Islet of Langerhans (tissue), 1 donor: Measurements from ENCODE around the gene ARRDC2.
"Not testable (repeated sequence)": the region's sequence is repeated elsewhere in the genome, so short reads cannot be mapped to it uniquely, and the experiment has no call there.

Experiments
- FAIRE-seq: peaks from one replicate; lab custom pipeline; 2011; peaks lifted over from hg19 to GRCh38; lab: Jason Lieb, UNC

Gene ARRDC2

GRCh38 chr19:18007917-18008673, at the start of gene ARRDC2:
Gene ARRDC2, plus strand, starts transcription at chr19:18008170. Its CDS starts 141 bp downstream, at chr19:18008311.
- no peak for FAIRE-seq

- FAIRE-seq: no peak
These were observed 43.9 kb upstream of the ARRDC2 start for GRCh38 chr19:17963936-17964691.

DNA sequence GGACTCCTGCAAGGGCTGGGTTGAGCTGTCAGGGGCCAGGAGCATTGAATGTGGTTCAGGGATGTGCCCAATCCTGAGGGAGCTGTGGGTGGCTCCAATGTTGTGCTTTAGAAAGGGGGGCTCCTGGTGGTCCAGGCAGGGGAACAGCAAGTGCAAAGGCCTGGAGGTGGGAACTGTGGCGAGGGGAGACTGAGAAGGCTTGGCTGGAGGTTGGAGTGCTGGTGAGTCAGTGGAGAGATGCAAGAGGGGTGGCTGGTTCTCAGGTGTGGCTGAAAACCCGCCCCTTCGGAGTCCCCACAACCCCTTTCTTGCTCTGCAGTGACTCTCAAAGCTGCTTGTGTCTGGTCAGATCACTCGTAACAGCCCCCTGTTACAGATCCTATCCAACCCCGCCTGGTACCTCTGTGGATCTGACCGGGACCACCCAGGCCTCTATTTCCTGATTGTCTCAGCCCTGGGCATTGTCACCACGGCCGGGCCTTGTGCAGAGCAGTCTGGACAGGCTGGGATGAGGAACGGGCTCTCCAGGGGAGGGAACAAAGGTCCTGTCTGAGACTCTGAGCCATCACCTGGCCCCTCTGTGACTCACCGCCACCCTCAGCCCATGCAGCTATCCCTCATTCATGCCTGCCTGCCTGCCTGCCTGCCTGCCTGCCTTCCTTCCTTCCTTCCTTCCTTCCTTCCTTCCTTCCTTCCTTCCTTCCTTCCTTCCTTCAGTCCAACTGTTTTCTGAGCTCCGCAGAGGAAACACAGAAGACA, 42.4 kb upstream of the ARRDC2 start:
- FAIRE-seq: no peak

DNA sequence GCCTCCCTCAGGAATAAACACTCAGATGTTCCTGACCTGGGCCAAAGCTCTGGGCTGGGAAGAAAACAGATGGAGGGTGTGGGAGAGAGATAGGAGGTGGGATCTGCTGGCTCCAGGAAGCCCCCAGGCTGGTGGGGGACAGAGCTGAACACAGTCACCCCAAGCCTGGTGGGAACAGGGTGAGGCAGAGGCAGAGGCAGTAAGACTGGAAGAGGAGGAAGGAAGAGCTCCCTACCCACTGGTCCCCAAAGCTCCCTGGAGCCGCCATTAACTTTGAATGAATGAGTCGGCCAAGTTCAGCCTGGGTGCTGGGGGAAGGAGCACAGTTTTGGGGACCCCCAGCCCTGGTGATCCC, 41.9 kb upstream of the ARRDC2 start:
- no peak for FAIRE-seq

DNA sequence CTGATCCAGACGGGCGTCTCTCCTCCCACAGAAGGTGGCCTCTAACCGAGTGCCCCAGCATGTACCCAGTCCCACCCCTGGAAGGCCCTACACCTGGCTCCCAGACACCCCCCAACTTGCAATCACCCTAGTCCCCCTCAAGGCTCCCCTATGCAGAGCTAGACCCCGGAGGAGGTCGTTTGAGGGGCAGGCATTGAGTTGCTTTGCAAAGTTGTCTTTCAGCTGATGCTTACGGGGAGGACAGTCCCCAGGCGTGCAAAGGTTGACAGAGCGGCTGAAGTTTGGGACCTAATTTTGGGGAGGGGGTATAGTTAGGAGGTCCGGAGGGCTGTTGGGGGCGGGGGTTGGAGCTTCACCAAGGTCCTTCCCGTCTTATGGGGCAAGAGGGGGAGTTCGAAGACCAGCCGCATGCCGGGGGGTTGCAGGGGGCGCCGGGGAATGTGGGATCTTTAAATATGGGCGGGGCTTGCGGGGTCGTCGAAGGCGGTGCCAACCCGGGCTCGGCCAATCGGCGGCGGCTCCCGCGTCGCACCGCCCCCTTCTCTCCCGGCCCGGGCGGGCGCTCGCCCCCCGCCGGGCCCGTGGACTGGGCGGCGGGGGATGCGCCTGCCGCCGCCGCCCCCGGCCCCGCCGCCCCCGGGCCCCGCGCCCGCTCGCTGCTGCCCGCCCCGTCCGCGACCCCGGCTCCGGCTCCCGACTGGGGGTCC, 41.3 kb upstream of the ARRDC2 start, which contains the start of gene KCNN1:
KCNN1 (plus strand) TSS at position 558 of the 707 bp plus-strand sequence. CDS start 6,782 bp downstream, outside the sequence.
- no peak for FAIRE-seq

DNA sequence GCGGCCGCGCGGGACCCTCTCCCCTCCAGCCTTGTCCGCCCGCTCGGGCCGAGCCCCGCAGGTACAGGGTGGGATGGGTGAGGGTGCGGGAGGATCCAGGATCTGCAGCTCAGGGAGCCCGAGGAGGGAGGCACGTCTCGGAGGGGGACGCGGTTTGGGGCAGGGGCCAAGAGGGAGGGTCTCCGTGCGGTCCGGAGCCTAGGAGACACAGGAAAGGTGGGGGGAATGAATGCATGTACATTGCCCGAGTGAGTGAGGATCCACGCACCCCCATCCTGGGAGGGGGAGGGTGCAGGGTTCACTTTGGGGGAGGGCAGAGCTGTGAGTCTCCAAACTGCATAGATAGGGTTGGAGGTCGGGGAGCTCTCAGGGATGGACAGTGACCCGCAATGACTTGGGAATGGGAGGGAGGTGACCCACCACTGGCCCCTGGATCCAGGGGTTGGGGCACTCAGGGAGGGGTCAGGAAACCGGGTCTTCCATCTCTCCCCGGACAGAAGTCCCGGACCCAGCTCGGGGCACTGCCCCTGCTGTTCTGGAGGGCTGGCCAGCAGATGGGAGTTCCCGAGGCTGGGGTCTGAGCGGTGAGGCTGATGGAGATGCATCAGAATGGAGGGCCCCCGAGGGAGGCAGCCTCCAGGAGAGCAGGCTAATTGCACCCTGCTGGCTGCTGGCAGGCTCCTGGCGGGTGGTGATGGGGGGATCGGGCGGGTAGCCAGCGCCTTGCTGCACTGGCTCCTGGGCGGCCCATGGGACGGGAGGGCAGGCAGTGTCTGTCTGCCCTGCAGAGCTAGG, 40.5 kb upstream of the ARRDC2 start:
- FAIRE-seq: no peak

GRCh38 chr19:17968362-17968761, 39.6 kb upstream of the ARRDC2 start:
- no peak for FAIRE-seq

DNA sequence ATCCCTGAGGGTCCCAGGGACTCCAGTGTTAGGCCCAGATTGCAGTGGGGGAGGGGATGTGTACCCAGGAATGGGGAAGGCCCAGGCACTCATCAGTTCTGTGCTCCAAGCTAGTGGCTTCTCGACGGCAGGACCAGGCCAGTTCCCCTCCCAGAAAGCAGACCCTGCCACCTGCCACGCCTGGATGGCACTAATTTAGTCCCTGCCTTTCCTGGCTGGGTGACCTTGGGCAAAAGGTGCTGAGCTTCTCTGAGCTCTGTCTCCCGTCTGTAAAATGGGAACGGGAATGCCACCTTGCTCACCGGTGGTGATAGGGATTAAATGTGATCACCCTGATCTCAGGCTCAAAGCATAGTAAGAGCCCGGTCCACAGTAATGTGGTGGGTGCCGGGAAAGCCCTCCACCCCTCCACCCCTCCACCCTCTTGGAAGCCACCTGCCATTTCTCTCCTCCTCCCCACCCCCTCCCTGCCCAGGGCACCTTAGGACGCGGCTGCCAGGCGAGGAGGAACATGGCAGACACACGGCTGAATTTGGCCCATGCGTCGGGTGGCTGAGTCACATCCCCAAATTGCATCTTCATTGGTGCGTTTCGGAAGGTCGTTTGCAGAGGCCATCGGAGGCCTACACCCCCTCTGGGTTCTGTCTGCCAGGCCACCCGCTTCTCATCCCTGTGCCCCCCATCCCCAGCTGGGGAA, 38.7 kb upstream of the ARRDC2 start:
- no peak for FAIRE-seq

DNA sequence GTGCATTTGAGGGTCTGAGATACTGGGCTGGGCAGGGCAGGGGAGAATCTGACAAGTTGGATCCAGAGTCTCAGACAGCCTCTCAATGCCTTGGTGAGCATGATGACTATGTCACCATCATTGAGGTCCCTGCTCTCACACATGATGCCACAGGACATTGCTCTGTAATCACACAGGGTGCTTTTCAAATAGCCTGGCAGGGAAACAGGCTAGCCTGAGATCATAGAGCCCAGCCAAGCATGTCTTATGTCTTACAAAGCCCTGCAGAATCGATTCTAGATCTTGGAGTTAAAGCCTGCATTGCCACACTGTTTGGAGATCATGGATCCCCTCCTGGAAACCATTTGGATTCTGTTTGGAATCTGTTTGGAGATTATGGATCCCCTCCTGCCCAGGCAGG, 35.7 kb upstream of the ARRDC2 start:
- FAIRE-seq: no peak

DNA sequence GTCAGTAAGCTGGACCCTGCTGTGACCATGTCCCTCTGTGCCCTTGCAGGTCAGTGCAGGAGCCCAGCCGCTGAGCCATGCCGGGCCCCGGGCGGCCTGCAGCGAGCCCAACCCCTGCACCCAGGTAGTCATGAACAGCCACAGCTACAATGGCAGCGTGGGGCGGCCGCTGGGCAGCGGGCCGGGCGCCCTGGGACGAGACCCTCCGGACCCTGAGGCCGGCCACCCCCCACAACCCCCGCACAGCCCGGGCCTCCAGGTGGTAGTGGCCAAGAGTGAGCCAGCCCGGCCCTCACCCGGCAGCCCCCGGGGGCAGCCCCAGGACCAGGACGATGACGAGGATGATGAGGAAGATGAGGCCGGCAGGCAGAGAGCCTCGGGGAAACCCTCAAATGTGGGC, 34.2 kb upstream of the ARRDC2 start:
- no peak for FAIRE-seq

- no peak for FAIRE-seq
These were observed 33.4 kb upstream of the ARRDC2 start for GRCh38 chr19:17974551-17974950.

- FAIRE-seq: no peak
These were observed 32.9 kb upstream of the ARRDC2 start for GRCh38 chr19:17975032-17975431.

DNA sequence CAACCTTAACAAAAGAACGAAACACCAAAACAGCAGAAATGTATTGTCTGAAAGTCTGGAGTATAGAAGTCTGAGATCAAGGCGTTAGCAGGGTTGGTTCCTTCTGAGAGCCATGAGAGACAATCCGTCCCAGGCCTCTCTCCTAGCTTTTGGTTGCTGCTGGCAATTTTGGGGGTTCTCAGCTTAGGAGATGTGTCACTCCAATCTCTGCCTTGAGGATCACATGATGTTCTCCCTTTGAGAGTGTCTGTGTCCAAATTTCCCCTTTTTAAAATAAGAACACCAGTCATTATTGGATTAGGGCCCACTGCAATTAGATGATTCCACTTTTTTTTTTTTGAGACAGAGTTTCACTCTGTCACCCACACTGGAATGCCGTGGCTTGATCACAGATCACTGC, 30.9 kb upstream of the ARRDC2 start:
- no peak for FAIRE-seq

- no peak for FAIRE-seq
These were observed 30.5 kb upstream of the ARRDC2 start for GRCh38 chr19:17977488-17977887.

DNA sequence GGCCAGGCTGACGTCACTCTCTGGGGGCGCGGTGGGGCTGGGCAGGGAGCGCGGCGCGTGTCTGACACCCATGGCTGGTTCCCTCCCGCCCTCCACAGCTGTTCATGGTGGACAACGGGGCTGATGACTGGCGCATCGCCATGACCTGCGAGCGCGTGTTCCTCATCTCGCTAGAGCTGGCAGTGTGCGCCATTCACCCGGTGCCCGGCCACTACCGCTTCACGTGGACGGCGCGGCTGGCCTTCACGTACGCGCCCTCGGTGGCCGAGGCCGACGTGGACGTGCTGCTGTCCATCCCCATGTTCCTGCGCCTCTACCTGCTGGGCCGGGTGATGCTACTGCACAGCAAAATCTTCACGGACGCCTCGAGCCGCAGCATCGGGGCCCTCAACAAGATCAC, 26.4 kb upstream of the ARRDC2 start:
- no peak for FAIRE-seq

DNA sequence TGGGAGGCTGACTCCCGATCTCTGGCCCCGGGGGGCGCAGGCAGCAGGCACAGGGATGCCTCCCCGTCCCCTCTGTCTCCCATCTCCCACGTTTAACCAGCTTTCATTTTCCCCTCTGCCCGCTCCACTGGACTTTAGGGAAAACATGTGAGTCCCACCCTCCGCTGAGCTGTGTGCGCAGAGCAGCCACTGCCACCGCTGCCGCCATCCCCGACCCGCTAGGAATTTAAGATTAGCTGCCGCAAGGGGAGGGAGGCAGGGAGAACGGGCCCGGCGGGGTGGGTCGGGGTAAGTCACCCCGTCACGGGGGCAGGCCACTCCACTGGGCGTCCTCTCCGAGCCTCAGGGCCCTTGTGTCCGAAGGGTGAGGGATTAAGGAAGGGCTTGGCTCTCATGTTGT, 25.5 kb upstream of the ARRDC2 start:
- no peak for FAIRE-seq

GRCh38 chr19:17985037-17985818, 22.7 kb upstream of the ARRDC2 start:
- FAIRE-seq: no peak

GRCh38 chr19:17986569-17986968, 21.4 kb upstream of the ARRDC2 start:
- not testable (repeated sequence) for FAIRE-seq

DNA sequence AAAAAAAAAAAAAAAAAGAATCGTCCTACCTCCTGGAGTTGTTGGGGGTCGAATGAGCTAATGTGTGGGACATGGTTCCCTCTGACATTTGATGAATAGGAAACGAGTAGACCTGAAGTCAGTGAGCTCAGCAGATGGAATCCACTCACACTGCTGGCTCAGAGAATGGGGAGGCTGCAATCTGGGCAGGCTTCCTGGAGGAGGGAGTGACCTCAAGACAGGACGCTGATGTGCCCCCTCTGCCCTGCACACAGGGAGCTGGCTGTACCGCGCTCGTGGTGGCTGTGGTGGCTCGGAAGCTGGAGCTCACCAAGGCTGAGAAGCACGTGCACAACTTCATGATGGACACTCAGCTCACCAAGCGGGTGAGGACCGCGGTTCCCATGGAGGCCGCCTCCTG, 19.8 kb upstream of the ARRDC2 start:
- no peak for FAIRE-seq
